Fibroblast of peridontal ligament (primary cell): ENCODE measurements around the gene WNK2.
"Not testable (repeated sequence)": the region's sequence is repeated elsewhere in the genome, so short reads cannot be mapped to it uniquely, and the experiment has no call there.

Experiments used
- DNase-seq: peaks from one replicate; pipeline ENCODE4 v3.0.0-alpha.2; 2010; ENCODE audit errors: extremely low read depth

Gene WNK2

GRCh38 chr9:93329629-93330280 is 145.8 kb downstream of the WNK2 start:
- no peak for DNase-seq

GRCh38 chr9:93332317-93332716 is 148.4 kb downstream of the WNK2 start:
- DNase-seq: no peak

- no peak for DNase-seq
These were observed 152.8 kb downstream of the WNK2 start for GRCh38 chr9:93336720-93337119.

GRCh38 chr9:93338196-93338595 is 154.3 kb downstream of the WNK2 start:
- not testable (repeated sequence) for DNase-seq

GRCh38 chr9:93340091-93340490 is 156.2 kb downstream of the WNK2 start:
- DNase-seq: no peak

GRCh38 chr9:93341820-93342219 is 157.9 kb downstream of the WNK2 start:
- not testable (repeated sequence) for DNase-seq

- not testable (repeated sequence) for DNase-seq
These were observed 158.5 kb downstream of the WNK2 start for GRCh38 chr9:93342428-93342827.

GRCh38 chr9:93343663-93344062 is 159.7 kb downstream of the WNK2 start:
- no peak for DNase-seq

GRCh38 chr9:93345643-93346230 is 161.8 kb downstream of the WNK2 start:
- DNase-seq: no peak

- DNase-seq: no peak
These were observed 162.5 kb downstream of the WNK2 start for GRCh38 chr9:93346231-93347112.

GRCh38 chr9:93347371-93347975 is 163.5 kb downstream of the WNK2 start:
- not testable (repeated sequence) for DNase-seq

GRCh38 chr9:93353413-93354310 is 169.7 kb downstream of the WNK2 start:
- not testable (repeated sequence) for DNase-seq

GRCh38 chr9:93354451-93354850 is 170.5 kb downstream of the WNK2 start:
- DNase-seq: no peak

GRCh38 chr9:93355827-93356226 is 171.9 kb downstream of the WNK2 start:
- DNase-seq: no peak

- DNase-seq: no peak
These were observed 173.7 kb downstream of the WNK2 start for GRCh38 chr9:93357649-93358048.

GRCh38 chr9:93359907-93360306 is 176.0 kb downstream of the WNK2 start:
- DNase-seq: not testable (repeated sequence)

- DNase-seq: no peak
These were observed 178.1 kb downstream of the WNK2 start for GRCh38 chr9:93361995-93362394.

- no peak for DNase-seq
These were observed 180.9 kb downstream of the WNK2 start for GRCh38 chr9:93364734-93365426.

GRCh38 chr9:93365427-93366118 is 181.6 kb downstream of the WNK2 start:
- no peak for DNase-seq

GRCh38 chr9:93366119-93366447 is 182.1 kb downstream of the WNK2 start:
- no peak for DNase-seq
